ENCODE results near the gene FGF1. TPM values are rescaled to one million over a fixed set of nuclear protein-coding genes. Genes with fewer than 3 reads are reported as not detected.

The FGF1 gene
- total and polyA plus RNA-seq, 2 donors (not counting 3 experiments of a cell fraction or from before 2014, with no cell fraction given): not detected

- BruUV-seq (replicated peaks): no TSS peak
- dilution Hi-C loops (cut with MboI; ENCODE audit: extremely low pct_ligation_motif_present, low sequenced_read_pairs) (loop anchor here (5.0 kb wide), 1 partner anchor 397 kb away; no protein-coding TSS in a partner anchor), intact Hi-C loops (cut with micrococcal nuclease) (loop anchor here (1.0 to 5.0 kb wide), 11 partner anchors 77 to 397 kb away; partner anchors contain the start of gene SPRY4)
- H3K4me1 ChIP-seq (ENCODE audit: control insufficient read depth, extremely low read depth, insufficient read depth, low read length): peaks cover 34% of the 10 kb centered on the region
- DNase-seq (ENCODE audit: low read depth, low spot score): peak; percentile 97
- no peak overlapping the region for H3K9ac ChIP-seq (replicated peaks; ENCODE audit: extremely low read depth, insufficient read depth, low read length)
- TF ChIP-seq CTCF (IDR thresholded peaks at IDR 0.05; ENCODE audit: extremely low read depth in 1 of 2, insufficient read depth in 1 of 2, low read depth in 1 of 2, low read length in 2 of 2) (peak; percentile 87 to 93), FOS (IDR thresholded peaks at IDR 0.05; ENCODE audit: borderline replicate concordance, insufficient read depth, low read length) (peak; percentile 64), MYC (IDR thresholded peaks at IDR 0.05; ENCODE audit: low read depth, low read length) (no peak)
- ChIA-PET POLR2A (interaction anchor here (0.6 to 1.3 kb wide), 5 partner anchors 117 to 399 kb away, joined by 3 read pairs; no protein-coding TSS in a partner anchor), CTCF (interaction anchor here (0.6 to 12.7 kb wide), 60 partner anchors 19 to 537 kb away, joined by 3 to 128 read pairs (median 4); partner anchors contain the start of genes GNPDA1 and SPRY4)
- H3K36me3 ChIP-seq (ENCODE audit: control insufficient read depth in 2 of 2, extremely low read depth in 1 of 2, insufficient read depth in 2 of 2, low read length in 2 of 2): no peaks in the 10 kb centered on the region
- H3K27ac ChIP-seq (ENCODE audit: insufficient read depth, low read depth, low read length): peak overlapping the region; percentile 43
- FAIRE-seq: peak; percentile 79
- H3K79me2 ChIP-seq (ENCODE audit: control insufficient read depth, insufficient read depth, low read length): no peaks in the 10 kb centered on the region
- no peaks in the 10 kb centered on the region for H3K27me3 ChIP-seq (ENCODE audit: control insufficient read depth in 2 of 2, insufficient read depth in 2 of 2, low read length in 2 of 2)
- no peak overlapping the region for H3K4me2 ChIP-seq (ENCODE audit: insufficient read depth, low read length)
- H3K4me3 ChIP-seq (replicated peaks in 1 of 3; ENCODE audit: insufficient read depth in 1 of 3, low read depth in 1 of 3, low read length in 3 of 3): no peak overlapping the region
- H2AFZ ChIP-seq (ENCODE audit: low read depth, low read length): peak overlapping the region; percentile 38
- H3K9me1 ChIP-seq (replicated peaks; ENCODE audit: control insufficient read depth, extremely low read depth, insufficient read depth, low read length): no peaks in the 10 kb centered on the region
- H4K20me1 ChIP-seq (replicated peaks; ENCODE audit: control insufficient read depth, extremely low read depth, insufficient read depth, low read length): no peaks in the 10 kb centered on the region
- no peaks in the 10 kb centered on the region for H3K9me3 ChIP-seq (replicated peaks; ENCODE audit: control insufficient read depth, insufficient read depth, low read length)
These were observed 137.1 kb downstream of the FGF1 start for GRCh38 chr5:142548739-142549275.

Measured in endothelial cell of umbilical vein (primary cell).